HG03521 (cell line): Measurements from ENCODE around the gene GPRASP2.
"Not testable (repeated sequence)": the region's sequence is repeated elsewhere in the genome, so short reads cannot be mapped to it uniquely, and the experiment has no call there.

Experiments used
- ATAC-seq: cut with Tn5 transposase; IDR thresholded peaks from one replicate; pipeline ENCODE4 v1.9.1; 2021; ENCODE audit warnings: mild to moderate bottlenecking, moderate library complexity; ENCODE audit not compliant: unreplicated experiment

Gene GPRASP2

DNA sequence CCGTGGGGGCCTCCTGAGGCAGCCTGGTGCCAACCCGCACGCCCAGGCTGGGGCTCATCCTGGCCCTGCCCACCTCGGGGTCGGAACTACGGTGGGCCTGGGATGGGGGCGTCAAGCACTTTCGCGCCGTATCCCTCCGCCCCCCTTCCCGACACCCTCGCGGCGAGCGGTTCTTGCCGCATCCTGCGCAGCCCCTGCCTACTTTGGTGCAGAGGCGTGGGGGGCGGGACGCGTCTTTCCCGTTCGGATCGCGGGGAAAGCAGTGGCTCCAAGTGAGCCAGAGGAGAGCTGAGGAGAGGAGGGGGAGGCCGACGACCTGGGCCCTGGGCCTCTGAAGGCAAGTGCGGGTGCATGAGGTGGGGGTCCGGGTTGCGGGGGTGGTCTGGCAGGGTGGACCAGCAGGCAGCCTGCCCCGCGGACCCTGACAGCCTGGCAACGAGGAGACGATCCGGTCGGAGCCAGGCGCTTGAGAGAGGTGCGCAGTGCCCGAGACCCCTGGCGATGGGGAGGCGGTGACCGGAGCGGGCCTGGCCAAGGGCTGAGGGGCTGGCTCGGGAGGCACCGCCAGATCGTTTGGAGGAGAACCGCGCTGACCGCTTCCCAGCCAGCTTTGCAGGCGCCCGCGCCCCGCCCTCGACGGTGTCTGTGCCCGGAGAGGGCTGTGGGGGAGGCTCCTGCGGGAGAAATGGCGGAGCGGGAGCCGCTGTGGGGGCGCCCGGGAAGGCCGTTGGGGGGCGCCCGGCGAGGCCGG lies at the start of gene GPRASP2:
TSS of gene GPRASP2 (plus strand) at position 233 of the 751 bp plus-strand sequence. CDS start 2,422 bp downstream, outside the sequence.
- no peak for ATAC-seq

DNA sequence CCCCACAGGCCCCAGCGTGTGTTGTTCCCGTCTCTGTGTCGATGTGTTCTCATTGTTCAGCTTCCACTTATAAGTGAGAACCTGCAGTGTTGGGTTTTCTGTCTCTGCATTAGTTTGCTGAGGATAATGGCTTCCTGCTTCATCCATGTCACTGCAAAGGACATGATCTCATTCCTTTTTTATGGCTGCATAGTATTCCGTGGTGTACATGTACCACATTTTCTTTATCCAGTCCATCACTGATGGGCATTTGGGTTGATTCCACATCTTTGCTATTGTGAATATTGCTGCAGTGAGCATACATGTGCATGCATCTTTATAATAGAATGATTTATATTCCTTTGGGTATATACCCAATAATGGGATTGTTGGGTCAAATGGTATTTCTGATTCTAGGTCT lies 48.4 kb upstream of the GPRASP2 start:
- not testable (repeated sequence) for ATAC-seq

DNA sequence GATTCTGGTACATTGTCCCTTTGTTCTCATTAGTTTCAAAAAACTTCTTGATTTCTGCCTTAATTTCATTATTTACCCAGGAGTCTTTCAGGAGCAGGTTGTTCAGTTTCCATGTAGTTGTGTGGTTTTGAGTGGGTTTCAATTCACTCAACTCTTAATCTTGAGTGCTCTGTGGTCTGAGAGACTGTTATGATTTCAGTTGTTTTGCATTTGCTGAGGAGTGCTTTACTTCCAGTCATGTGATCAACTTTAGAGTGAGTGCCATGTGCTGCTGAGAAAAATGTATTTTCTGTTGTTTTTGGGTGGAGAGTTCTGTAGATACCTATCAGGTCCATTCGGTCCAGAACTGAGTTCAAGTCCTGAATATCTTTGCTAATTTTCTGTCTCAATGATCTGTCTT lies 45.2 kb upstream of the GPRASP2 start:
- not testable (repeated sequence) for ATAC-seq

DNA sequence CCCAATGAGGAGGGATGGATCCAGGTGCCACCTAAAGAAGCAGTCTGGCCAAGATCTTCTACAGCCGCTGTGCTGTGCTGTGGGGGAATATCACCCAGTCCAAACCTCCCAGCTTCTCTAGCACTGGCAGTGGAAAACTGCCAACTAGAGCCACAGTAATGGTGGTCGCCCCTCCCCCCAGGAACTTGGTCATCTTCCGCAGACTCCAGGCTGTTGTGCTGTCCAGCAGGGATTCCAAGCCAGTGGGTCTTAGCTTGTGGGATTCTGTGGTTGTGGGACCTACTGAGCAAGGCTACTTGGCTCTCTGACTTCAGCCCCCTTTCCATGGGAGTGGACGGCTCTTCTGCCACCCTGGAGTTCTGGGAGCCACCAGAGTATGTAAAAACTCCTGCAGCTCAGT lies 42.7 kb upstream of the GPRASP2 start:
- no peak for ATAC-seq

DNA sequence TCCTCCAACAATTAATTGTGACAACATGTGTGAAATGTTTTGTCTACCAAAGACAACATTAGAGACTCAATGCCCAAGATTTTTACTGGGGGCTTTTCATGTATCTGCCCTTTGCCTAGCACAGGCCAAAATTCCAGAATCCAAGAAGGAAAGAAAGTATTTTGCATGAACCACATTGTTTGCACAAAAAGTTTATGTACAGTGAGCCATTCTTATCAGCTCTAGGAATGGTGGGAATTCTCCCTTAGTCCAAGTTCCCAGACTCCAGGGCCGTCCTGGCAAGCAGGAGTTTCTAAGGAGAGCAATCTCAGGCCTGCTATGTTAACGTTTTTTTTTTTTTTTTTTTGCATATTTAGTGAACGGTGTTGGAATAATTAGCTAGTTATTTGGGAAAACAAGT lies 39.4 kb upstream of the GPRASP2 start:
- no peak for ATAC-seq

DNA sequence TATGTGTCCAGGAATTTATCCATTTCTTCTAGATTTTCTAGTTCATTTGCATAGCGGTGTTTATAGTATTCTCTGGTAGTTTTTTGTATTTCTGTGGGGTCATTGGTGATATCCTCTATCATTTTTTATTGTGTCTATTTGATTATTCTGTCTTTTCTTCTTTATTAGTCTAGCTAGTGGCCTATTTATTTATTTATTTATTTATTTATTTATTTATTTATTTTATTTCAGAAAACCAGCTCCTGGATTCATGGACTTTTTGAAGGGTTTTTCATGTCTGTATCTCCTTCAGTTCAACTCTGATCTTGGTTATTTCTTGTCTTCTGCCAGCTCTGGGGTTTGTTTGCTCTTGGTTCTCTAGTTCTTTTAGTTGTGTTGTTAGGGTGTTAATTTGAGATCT lies 34.8 kb upstream of the GPRASP2 start:
- ATAC-seq, result not testable (repeated sequence)

DNA sequence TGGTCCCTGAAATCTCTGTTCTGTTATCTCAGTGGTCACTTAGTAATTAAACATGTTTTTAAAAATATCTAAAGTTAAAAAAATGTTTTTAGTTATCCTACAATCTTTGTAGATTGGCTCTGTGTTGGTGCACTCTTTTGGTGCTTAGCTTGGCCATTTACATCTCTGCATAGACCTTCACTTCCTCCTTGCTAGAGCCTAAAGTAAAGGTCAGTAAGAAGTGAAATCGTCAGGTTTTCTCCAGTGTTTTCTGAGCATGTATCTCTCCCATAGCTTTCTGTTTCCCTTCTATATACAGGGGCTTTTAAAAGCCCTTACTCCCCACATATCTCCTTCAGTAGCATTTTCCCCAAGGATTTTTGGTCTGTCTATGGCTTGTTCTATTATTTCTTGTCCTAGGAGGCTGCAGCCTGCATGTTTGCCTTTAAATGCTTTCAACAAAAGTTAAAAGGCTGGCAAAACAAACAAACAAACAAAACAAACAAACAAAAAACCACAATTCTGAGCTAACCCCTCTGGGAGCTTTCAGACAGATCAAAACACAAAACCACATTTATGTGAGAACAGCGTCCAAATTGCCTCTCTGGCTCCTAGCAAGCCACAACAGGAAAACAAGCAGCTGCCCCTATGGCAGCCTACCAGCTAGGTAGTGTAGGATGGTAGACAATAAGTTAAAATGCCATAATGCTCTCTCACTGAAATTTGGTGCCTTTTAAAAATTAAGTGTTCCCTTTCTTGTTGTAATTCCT lies 27.3 kb upstream of the GPRASP2 start:
- no peak for ATAC-seq

DNA sequence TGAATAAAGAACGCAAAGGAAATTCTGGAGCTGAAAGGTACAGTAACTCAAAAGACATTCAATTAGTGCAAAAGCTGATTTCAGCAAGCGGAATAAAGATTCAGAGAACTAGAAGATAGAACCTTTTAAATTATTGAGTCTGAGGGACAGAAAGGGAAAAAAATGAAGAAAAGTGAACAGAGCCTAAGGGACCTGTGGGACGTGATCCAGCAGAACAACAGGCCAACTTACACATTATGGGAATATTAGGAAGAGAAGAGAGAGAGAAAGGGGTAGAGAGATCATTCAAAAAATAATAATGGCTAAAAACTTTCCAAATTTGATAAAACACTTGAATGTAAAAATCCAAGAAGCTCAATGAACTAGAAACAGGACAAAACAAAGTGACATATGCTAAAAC lies 17.5 kb upstream of the GPRASP2 start:
- ATAC-seq, result no peak

DNA sequence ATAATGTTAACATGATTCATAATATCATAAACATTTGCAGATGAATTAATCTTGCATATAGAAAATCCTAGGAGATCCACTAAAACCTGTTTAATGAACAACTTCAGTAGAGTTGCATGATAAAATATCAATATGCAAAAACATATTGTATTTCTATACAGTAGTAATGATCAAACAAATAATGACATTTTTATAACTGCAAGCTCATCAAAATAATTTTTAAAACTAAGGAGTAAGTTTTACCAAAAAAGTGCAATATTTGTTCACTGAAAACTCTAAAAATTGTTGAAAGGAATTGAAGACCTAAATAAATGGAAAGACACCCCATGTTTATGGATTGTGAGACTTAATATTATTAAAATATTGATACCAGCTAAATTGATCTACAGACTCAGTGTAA lies 15.9 kb upstream of the GPRASP2 start:
- no peak for ATAC-seq

DNA sequence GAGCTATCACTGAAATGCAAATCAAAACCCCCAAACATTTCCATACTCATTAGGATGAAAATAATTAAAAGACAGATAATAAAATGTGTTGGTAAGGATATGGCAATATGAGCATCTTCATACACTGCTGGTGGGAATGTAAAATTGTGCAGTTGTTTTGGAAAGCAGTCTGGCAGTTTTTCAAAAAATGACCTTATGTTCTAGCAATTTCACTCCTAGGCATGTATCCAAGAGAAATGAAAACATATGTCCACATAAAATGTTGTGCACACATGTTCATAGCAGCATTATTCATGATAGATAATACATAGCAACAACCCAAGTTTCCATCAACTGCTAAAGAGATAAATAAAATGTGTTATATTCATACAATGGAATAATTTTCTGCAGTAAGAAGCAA lies 14.8 kb upstream of the GPRASP2 start:
- no peak for ATAC-seq

DNA sequence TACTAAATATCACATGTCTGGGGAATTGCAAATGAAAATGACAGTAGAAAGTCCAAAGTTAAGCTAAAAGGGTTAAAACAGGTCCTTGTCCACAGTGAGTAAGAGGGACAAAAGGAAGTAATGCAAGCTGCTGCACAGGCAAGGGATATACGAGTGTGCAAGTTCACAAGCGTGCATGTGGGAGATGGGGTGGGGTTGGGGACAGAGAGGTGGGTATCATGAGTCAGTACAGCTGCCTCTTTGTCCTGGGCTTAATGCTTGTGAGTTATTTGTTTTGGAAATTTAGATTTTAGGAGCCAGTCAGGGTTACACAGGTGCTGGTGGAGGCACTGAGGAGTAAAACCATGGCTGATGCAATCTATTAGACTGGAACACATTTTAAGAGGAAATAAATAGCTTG lies 3.3 kb upstream of the GPRASP2 start:
- no peak for ATAC-seq

DNA sequence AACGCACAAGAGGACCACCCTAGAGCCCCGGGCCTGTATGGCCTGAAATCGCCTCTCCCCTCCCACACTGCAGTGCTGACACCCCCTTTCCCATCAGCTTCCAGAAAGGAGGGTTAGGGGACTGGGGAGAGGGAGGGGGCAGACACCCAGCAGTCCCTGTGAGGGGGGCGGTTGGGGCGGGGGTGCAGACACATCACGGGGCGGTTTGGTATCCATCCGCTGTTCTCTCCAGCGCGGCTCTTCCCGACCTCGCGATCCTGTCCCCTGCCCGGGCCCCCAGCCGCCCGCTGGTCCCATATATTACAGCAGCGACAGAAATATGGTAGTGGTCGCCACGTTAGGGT lies 404 bp upstream of the GPRASP2 start:
- ATAC-seq, result no peak

DNA sequence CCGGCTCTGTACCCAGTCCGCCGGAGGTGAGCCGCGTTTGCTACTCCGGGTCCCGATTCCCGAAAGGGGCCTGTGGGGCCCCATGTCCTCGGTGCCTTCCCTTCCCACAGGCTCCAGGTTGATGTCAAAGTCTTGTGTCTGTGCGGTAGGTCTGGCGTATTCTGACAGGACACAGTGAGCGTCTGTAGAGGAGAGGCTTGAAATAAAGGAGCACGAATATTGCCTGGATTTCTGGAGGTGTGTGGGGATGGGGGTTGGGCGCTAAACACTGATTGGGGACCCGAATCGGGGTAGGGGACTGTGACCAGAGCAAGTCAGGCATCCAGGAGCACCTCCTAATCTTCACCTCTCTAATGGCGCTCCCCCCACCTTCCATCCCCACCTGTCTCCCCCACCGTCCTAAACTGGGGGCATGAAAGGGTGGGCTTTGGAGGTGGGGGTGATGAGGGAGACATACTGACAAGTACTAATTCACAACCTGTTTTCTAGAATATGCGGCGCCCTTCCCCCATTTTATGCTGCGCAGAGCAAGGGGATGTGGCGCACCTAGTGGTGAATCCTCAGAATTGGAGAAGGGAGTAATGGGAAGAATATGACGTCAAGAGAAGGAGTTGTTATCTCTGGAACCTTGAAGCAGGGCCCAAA lies 855 bp downstream of the GPRASP2 start:
- no peak for ATAC-seq

DNA sequence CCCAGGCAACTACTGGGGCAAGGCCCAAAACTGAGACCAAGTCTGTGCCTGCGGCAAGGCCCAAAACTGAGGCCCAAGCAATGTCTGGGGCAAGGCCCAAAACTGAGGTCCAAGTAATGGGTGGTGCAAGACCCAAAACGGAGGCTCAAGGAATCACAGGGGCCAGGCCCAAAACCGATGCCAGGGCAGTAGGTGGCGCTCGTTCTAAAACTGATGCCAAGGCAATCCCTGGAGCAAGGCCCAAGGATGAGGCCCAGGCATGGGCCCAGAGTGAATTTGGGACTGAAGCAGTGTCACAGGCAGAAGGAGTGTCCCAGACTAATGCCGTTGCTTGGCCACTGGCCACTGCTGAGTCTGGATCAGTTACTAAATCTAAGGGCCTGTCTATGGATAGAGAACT lies 2.7 kb downstream of the GPRASP2 start:
- no peak for ATAC-seq

DNA sequence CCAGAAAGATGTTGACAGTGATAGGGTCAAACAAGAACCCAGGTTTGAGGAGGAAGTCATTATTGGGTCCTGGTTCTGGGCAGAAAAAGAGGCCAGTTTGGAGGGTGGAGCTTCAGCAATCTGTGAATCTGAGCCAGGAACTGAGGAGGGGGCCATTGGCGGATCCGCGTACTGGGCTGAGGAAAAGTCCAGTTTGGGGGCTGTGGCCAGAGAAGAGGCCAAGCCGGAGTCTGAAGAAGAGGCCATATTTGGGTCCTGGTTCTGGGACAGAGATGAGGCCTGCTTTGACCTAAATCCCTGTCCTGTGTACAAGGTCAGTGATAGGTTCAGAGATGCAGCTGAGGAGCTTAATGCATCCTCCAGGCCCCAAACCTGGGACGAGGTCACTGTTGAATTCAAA lies 3.7 kb downstream of the GPRASP2 start:
- ATAC-seq, result no peak

DNA sequence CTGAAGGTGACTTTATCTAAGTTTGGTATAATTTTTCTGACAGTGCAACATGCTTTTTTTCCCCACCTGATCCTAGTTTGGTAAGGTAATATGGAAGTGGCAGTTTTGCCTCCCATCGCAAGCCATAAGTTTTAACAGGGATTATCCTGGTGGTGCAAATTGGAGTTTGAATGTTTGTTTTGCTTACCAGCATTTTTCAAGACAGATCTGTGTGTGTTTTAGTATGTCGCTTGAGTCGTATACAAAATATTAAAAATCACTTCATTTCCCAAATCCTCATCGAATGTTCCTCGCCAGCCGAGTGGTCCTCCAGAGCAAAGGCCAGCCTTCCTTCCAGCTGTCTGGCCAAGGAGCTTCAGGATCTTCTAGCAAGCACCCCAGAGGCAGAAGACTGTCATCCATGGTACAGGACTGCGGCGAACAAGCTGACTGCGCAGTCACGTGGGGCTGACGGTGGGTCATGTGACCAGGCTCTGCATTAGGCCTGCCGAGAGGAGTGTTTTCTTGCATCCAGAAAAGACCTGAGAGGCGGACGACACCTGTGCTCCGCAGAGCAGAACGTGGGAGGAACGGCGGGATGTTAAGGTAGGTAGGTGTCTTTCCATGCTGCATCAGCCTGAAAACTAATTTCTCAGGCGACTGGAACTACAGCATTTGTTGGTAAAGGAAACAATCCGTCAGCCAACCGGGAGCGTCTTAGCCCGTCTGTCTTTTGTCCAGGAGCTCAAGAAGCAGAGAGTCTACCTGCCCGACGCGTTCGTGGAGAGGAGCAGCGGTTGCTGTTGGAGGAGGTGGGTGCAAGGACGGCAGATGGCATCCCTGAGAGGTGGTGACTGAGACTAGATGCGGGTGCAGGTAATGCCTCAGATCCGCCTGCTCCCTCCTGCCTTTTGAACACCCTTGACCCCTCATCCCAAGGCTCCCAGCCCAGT lies 8.3 kb downstream of the GPRASP2 start, which contains the start of gene GPRASP3:
TSS of gene GPRASP3 (plus strand) at position 507 of the 932 bp plus-strand sequence. CDS start 28,253 bp downstream, outside the sequence.
- ATAC-seq, result peak; percentile 98

DNA sequence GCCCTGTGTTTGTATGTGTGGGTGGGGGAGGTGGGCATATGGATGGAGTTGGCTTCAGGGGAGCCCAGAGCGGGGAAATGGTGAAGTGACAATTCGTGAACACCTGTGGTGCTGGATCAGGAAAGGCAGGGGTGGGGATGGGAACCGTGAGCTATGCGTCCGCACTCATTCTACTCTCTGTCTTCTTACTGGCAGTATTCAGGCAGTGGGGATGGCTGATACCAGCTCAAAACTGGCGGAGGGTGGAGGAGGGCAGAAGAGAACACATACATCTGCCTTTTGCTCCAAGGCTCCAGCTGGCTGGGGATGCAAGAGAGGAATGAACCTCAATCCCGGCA lies 8.9 kb downstream of the GPRASP2 start:
- not testable (repeated sequence) for ATAC-seq

DNA sequence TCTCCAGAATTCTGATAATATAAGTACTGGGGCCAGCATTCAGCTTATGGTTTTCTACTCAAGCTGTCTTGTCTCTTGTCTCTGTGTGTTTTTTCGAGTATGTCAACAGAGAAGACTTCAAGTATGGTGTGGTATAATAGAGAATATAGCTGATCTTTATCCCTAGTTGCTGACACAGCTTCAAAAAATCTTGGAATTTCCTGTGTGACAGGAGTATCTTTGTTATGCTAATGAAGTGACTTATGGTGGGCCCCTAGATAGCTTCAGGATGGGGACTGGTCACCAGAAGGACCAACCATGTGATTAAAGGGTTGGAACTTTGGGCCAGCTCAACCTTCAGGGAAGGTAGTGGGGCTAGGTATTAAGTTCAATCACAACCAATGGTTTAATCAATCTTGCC lies 11.2 kb downstream of the GPRASP2 start:
- ATAC-seq, result no peak

DNA sequence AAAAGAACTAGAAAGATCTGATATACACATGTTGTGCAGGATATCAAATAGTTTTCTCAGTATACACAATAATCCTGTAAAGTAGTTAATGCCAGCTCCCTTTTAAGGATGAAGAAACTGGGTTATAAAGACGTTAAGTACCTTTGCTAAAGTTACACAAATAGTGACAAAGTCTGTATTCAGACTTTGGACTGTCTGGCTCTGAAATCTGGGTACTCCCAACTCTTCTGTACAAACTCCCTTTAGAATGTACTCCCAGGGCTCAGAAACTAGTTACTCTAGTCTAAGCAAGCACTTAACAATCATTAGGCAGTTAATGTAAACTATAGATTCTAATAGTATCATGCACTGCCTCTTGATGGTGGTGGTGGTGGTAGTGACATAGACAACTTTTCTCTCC lies 15.5 kb downstream of the GPRASP2 start:
- no peak for ATAC-seq

DNA sequence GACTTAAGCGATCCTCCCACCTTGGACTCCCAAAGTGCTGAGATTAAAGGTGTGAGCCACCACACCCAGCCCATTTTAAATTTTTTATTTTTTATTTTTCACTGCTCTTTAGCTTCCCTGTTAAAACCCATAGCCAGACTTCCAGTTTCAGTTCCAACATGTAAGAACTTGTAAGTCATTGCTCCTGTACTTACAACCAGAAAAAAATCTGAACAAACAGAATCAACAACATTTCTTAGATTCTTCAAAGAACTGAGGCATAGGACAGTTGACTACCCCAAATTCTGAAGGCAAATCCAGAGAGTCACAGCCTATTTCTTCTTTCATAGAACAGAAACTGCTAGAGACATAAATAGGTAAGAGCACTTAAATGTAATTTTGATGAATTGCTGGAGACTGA lies 16.4 kb downstream of the GPRASP2 start:
- no peak for ATAC-seq

DNA sequence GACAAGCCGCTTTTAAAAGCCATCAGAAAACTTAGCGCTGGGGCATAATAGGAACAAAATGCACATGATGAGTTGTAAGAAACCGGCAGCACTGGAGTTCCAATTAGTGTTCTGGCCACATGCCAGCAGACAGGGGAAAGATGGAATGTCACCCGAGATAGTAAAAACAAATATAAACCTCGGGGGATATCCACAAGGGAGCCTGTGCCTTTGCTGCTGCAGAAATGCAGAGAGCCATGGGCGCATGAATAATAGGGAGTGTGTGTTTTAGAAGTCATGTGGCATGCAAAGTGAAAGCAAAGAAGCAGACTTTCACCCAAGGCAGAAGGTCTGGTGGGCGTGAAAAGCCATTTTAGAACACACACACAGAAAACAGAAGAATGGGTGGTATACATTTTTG lies 27.4 kb downstream of the GPRASP2 start:
- ATAC-seq, result no peak
